ENCODE results near the gene CLDN3.

The CLDN3 gene

GRCh38 chr7:73770860-73771670, 995 bp upstream of the CLDN3 start:
- no peak for DNase-seq

- DNase-seq, result peak; percentile 88
These were observed 529 bp downstream of the CLDN3 start for GRCh38 chr7:73769481-73770001.

DNA sequence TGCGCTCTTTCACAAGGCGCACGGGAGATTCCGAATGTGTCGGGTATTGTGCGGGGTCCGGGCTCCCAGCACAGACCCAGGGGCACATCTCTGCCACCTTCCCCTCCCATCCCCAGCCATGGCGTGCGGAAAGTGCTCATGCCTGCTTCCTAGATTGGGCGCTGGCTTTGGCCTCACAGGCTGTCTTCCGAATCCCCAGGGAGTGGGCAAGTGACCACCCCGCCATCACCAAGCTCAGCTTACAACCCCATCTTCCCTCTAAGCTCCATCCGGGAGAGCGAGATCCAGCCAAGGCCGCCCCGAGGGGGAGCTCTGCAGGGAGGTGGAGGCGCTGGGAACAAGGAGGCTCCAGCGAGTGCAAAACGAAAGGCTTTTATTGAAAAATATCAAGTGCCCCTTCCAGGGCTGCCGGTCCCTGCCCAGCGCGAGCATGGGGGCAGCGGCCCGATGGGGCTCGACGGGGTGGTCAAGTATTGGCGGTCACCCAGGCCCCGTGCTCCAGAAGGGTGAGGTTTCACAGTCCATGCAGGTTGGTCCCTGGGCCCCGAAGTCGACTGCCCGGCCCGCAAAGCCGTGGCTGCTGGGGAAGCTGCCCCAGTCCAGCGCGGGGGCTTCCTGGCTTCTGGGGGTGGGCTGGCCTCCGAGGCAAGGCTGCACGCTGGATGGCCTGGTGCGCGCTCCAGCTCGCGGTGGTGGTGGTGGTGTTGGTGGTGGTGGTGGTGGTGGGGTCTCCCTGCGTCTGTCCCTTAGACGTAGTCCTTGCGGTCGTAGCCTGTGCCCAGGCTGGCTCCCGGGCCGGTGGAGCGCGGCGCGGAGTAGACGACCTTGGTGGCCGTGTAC, 1.2 kb downstream of the CLDN3 start:
- peak; percentile 70 for DNase-seq

- no peak for DNase-seq
These were observed 3.4 kb downstream of the CLDN3 start for GRCh38 chr7:73766556-73767229.

DNA sequence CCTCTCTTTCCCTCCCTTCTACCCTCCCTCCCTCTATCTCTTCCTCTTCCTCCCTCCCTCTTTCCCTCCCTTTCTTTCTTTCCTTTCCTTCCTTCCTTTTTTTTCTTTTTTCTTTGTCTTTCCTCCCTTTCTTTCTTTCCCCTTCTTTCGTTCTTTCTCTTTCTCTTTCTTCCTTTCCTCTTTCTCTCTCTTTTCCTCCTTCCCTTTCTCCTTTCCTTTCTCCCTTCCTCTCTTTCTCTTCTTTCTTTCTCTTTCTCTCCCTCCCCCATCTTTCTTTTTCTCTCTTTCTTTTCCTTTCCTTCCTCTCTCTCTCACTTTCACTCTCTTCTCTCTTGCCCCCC, 7.4 kb downstream of the CLDN3 start:
- no peak for DNase-seq

- peak; percentile 81 for DNase-seq
These were observed 8.0 kb downstream of the CLDN3 start for GRCh38 chr7:73761854-73762658.

GRCh38 chr7:73758581-73759138, 11.4 kb downstream of the CLDN3 start:
- DNase-seq, result no peak

DNA sequence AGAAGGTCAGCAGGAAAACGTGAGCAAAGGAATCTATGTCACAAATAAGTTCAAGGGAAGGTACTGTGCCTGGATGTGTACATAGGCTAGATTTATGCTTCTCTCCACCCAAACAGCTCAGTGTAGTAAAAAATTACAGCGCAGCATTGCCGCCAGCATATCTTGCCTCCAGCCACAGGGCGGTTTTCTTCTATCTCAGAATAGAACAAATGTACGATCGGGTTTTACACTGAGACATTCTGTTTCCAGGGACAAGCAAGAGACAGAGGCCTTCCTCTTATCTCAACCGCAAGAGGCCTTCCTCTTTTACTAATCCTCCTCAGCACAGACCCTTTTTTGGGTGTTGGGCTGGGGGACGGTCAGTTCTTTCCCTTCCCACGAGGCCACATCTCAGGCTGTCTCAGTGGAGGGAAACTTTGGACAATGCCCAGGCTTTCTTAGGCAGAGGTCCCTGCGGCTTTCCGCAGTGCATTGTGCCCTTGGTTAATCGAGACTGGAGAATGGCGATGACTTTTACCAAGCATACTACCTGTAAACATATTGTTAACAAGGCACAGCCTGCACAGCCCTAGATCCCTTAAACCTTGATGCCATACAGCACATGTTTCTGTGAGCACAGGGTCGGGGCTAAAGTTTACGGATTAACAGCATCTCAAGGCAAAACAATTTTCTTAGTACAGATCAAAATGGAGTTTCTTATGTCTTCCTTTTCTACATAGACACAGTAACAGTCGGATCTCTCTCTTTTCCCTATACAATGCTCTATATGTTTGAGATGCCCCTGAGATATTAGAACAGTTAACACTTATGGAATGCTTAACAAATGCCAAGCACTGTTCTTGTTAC, 19.9 kb downstream of the CLDN3 start:
- DNase-seq, result no peak

GRCh38 chr7:73746378-73746777, 23.7 kb downstream of the CLDN3 start:
- no peak for DNase-seq

DNA sequence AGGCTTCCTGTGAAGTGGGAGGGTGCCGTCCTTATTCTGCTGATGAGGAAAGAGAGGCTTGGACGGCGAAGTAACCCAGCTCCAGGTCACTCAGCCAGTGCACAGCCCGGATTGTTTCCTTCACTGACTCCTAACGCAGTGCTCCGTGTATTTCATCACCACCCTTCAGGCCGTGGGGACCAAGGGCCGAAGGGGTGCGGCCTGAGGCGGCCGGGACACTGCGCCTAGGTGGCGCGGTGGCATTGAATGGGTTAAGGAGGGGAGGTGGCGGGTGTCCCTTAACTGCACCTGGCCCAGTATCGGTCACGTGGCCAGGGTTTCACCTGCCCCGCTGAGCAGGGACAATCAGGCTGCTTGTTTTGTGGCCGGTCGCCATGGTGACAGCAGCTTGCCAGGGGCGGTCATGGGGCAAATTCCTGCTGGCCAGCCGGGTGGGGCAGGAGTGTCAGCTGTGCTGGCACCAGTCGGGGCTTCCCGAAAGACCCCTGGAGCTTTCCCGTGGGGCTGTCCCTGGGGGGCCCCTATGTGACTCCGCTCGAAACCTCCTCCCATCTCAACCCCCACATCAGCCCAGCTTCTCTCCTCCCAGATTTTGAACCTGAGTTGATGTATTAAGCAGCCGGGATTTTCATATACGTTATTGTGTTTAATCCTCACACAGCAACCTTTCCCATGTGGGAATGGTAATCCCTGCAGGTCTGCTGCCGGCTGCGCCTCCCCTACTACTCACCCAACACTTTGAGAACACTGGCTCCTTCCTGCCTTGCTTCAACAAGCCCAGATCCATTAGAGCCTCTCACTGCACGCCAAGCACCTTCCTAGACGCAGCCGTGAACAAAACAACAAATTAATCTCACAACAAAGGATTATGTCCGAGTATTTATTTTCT, 27.1 kb downstream of the CLDN3 start:
- peak; percentile 100 for DNase-seq

DNA sequence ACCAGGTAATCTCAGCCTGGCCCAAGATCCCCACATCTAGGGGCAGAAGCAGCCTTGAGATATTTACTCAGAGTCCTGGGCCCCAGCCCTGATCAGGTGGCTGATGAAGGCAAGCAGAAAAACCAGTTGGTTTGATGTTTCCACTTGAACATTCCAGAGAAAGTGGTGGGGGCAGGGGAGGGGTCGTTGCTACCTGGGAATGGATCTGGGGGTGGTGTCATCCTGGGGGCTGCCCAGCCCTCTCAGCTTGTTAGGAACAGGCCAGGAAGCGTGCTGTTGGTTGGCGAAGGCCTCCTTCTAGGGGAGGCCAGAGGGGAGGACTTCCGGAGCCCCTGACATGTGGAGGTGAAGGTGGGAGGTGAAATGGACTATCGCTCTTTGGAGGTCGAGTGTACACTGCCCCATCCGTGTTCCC, 27.7 kb downstream of the CLDN3 start:
- peak; percentile 95 for DNase-seq

GRCh38 chr7:73741600-73741999, 28.5 kb downstream of the CLDN3 start:
- DNase-seq, result peak; percentile 96

DNA sequence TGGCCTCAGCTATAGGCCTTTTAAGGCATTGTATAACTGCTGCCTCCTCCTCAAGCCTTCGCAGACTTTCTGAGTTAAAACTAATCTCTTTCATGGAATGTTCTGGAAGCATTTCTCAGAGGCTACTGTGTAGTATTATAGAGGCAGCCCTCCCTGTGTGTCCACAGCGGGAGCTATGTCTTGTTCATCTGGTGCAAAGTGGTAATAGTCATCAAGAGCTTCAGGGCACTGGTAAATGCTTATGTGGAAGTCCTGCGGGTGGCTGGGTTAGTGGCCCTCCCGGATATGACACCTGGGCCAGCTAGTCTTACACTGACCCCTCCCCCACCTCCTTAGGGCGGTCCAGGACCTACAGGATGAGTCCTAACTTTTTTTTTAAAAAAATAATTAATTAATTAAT, 29.3 kb downstream of the CLDN3 start:
- DNase-seq, result peak; percentile 78

DNA sequence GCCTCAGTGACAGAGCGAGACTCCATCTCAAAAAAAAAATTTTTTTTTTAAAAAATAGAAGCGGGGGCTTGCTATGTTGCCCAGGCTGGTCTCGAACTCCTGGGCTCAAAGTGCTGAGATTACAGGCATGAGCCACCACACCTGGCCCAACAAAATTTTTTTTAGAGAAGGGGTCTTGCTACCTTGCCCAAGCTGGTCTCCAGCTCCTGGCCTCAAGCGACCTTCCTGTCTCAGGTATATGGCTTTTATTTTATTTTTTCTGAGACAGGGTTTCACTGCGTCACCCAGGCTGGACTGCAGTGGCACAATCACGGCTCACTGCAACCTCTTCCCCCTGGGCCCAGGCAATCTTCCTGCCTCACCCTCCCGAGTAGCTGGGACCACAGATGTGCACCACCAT, 29.9 kb downstream of the CLDN3 start:
- no peak for DNase-seq

GRCh38 chr7:73739387-73739767, 30.7 kb downstream of the CLDN3 start:
- DNase-seq, result no peak

DNA sequence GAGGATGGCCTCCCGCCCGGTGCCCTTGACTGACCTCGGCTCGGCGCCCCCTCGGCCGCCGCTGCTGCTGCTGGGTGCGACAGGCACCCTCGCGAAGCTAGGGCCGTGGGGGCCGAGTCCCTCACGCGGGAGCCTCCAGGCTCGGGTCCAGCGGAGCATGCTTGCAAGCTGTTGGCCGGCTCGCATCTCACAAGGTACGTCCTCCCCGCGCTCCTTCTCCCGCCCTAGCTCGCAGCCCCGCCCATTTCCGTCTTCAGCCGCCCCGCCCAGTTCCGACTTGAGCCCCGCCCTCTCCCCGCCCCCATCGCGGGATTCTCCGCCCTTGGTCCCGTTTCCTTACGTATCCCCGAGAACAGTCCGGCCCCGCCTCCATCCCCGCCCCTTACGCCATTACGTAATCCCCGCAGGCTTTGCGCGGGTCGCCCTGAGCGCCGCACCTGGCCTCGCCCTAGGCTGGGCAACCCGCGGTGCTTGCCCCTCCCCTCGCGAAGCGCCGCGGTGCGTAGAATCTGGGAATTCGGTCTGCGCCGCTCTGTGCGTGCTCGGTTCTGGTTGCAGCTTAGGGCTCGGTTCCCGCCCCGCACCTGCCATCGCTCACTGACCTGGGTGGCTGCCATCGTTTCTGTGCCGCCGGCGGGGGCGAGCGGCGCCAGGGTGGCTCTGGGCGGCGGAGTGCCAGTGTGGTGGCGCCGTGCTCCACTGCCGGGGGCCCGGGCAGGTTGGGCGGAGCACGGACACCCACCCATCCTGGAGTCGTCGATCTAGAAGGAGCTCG, 31.3 kb downstream of the CLDN3 start, which contains the start of gene ABHD11:
ABHD11 (minus strand) TSS at position 191 of the 775 bp plus-strand sequence; CDS start at position 159, 32 bp downstream.
- peak; percentile 100 for DNase-seq

DNA sequence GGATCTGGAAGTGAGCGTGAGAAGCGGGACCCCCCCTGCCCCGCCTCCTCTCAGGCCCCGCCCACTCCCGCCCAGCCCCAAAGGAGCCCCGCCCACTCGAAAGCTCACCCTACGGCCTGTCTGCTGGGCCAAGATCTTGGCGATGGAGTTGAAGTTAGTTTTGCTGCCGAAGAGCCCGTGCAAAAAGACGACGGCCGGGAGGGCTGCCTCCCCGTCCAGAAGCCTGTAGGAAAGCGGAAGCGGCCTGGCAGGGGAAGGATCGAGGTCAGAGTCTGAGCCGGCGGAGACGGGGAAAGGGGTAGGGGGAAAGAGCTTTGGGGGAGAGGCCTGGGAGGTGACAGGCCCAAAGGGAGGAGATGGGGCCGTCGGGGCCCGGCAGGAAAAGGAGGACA, 31.9 kb downstream of the CLDN3 start:
- peak; percentile 84 for DNase-seq

DNA sequence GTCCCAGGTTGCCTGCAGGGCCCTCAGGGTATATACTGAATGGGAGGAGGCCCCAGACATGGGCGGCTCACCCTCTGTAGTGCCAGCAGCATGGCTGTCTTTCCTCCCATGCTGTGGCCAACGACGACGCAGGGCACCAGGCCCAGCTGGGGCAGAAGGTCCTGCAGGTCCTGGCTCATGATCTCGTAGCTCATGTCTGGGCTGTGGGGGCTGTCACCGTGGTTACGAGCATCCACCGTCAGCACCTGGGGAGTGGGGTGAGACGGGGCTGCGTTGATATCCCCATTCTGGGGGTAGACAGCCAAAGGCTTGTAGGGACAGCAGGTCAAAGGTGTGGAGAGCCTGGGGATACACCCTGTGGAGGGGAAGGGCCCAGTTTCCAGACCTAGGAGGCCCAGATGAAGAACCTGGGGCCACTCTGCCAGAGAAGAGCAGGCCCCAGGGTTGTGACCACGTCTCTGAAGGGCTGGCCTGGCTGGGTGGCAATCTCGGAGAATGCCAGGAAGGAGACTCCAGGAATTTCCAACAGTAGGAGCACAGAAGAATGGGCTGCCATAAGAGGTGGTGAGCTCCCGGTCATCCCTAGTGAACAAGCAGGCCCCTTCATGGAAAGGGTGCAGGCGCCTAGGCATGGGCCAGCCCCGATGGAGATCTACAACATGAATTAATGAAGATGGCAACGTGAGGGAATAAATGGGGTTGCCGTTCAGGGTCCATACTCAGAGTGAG, 32.4 kb downstream of the CLDN3 start:
- DNase-seq, result no peak

Measured in DMS53 (cell line).